Smooth muscle cell (in vitro differentiated cells): ENCODE measurements around the gene TMEM266. TPM values are rescaled to one million over a fixed set of nuclear protein-coding genes. Genes with fewer than 3 reads are reported as not detected.

Experiments
- DNase-seq: peaks from one replicate; lab custom pipeline; 2025; ENCODE audit not compliant: unreplicated experiment; lab: John Stamatoyannopoulos, UW
- H2AFZ ChIP-seq: fragments of 200-600 bp; sonication (generic); 2 replicates; pipeline ENCODE4 v1.6.0; 2016; ENCODE audit warnings: antibody characterized with exemption, low read depth, mild to moderate bottlenecking
- H3F3A ChIP-seq: fragments of 200-600 bp; sonication (generic); 2 replicates; pipeline ENCODE4 v1.6.0; 2017; ENCODE audit warnings: antibody characterized with exemption, low read depth
- H3K27ac ChIP-seq: fragments of 200-600 bp; sonication (generic); 2 replicates; pipeline ENCODE4 v1.5.1; 2016; ENCODE audit warnings: low read depth, mild to moderate bottlenecking
- H3K27me3 ChIP-seq: fragments of 200-600 bp; sonication (generic); 2 replicates; pipeline ENCODE4 v1.6.1; 2016; ENCODE audit warnings: low read depth, mild to moderate bottlenecking
- H3K36me3 ChIP-seq: fragments of 200-600 bp; sonication (generic); 2 replicates; pipeline ENCODE4 v1.5.1; 2016; ENCODE audit warnings: low read depth
- H3K4me1 ChIP-seq: fragments of 200-600 bp; sonication (generic); 2 replicates; pipeline ENCODE4 v1.5.1; 2016; ENCODE audit warnings: low read depth
- H3K4me2 ChIP-seq: fragments of 200-600 bp; sonication (generic); 2 replicates; pipeline ENCODE4 v1.6.0; 2016; ENCODE audit warnings: mild to moderate bottlenecking
- H3K4me3 ChIP-seq: fragments of 200-600 bp; sonication (generic); 2 replicates; pipeline ENCODE4 v1.5.1; 2016; ENCODE audit warnings: mild to moderate bottlenecking
- H3K79me2 ChIP-seq: fragments of 200-600 bp; sonication (generic); 2 replicates; pipeline ENCODE4 v1.6.0; 2016; ENCODE audit warnings: low read depth, mild to moderate bottlenecking
- H3K9ac ChIP-seq: fragments of 200-600 bp; sonication (generic); 2 replicates; pipeline ENCODE4 v1.6.0; 2016; ENCODE audit warnings: low read depth
- H3K9me3 ChIP-seq: fragments of 200-600 bp; sonication (generic); replicated peaks from 2 replicates; pipeline ENCODE4 v1.5.1; 2016; ENCODE audit warnings: low read depth
- H4K20me1 ChIP-seq: fragments of 200-600 bp; sonication (generic); 2 replicates; pipeline ENCODE4 v1.6.0; 2016; ENCODE audit warnings: low read depth
- CTCF ChIP-seq: fragments of 200-600 bp; sonication (generic); IDR thresholded peaks from 2 replicates; pipeline ENCODE4 v1.5.1; 2017; ENCODE audit warnings: borderline replicate concordance, mild to moderate bottlenecking, antibody characterized with exemption; ENCODE audit not compliant: insufficient read depth, poor library complexity, severe bottlenecking
- WGBS: methylation state at CpG from one replicate; pipeline ENCODE4 v1.1.7; 2016; ENCODE audit warnings: low lambda C conversion rate; 5-methylcytosine and 5-hydroxymethylcytosine counted together
- polyA plus RNA-seq: library from polyadenylated mRNA; unstranded; fragments of >200 nt; fragmentation: Nextera tagmentation; extraction: Ambion mirVana; gene quantifications from 2 replicates; pipeline ENCODE4 v1.2.1, GENCODE V29; 2016
- total RNA-seq: library from RNA; depleted of rRNA; stranded (reverse); fragments of >200 nt; gene quantifications from 2 replicates; pipeline ENCODE4 v1.2.3, GENCODE V29; 2014

The TMEM266 gene
- total and polyA plus RNA-seq, 2 experiments from 2014 or later: 0.27 TPM; not detected in 1

DNA sequence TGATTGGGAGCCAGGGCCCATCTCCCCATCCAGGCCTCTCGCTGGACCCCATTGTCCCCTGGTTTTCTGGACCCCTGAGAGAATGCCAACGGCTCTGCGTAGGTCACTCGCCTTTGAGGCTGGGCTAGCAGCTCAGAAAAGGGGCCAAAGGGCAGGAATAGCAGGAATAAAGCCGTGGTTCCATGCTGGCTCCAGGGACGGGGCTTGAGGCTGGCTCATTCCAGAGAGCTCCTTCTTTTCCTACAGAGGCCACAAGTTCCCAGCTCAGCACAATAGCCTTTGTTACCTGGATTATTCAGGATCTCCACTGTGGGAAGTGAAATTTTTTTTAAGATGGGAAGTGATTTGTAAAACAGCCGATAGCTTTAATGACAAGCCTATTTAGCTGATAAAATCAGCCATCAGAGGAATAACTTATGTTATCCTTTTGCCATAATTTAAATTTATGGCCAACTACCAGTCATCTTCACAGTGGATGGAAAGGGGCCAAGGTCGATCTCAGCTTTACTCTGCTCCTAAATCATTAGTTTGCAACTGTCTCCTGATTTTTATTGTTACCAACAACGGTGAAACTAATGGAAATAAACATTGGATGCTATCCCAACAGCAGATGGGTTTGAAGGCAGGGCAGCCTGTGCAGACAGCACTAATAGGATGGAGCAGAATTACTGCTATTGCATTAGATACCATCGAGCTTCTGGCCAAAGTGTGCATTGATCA, 124.3 kb downstream of the TMEM266 start:
- Histone ChIP-seq H3K36me3 (no peaks in the 10 kb centered on the region), H3K4me1 (peaks cover 7% of the 10 kb centered on the region), H3K27ac (no peak overlapping the region), H3K79me2 (no peaks in the 10 kb centered on the region), H4K20me1 (no peaks in the 10 kb centered on the region), H3K9me3 (no peaks in the 10 kb centered on the region), H3K4me3 (no peak overlapping the region), H3K9ac (no peak overlapping the region), H2AFZ (no peak overlapping the region), H3F3A (no peaks in the 10 kb centered on the region), H3K4me2 (no peak overlapping the region), H3K27me3 (no peaks in the 10 kb centered on the region)
- DNase-seq: no peak
- TF ChIP-seq CTCF: no peak
- WGBS: 83% methylated on average over 10 of the region's 10 CpGs

GRCh38 chr15:76184650-76185035, 124.9 kb downstream of the TMEM266 start:
- H3K4me2 ChIP-seq: no peak overlapping the region
- 70% methylated on average over 13 of the region's 13 CpGs for WGBS
- no peak for DNase-seq
- H3K79me2 ChIP-seq: no peaks in the 10 kb centered on the region
- H3F3A ChIP-seq: no peaks in the 10 kb centered on the region
- peaks cover 7% of the 10 kb centered on the region for H3K4me1 ChIP-seq
- no peak for TF ChIP-seq CTCF
- H3K9me3 ChIP-seq: no peaks in the 10 kb centered on the region
- H3K36me3 ChIP-seq: no peaks in the 10 kb centered on the region
- no peak overlapping the region for H3K4me3 ChIP-seq
- H4K20me1 ChIP-seq: no peaks in the 10 kb centered on the region
- no peak overlapping the region for H3K9ac ChIP-seq
- H3K27ac ChIP-seq: no peak overlapping the region
- peaks cover under 1% of the 10 kb centered on the region for H3K27me3 ChIP-seq
- no peak overlapping the region for H2AFZ ChIP-seq

DNA sequence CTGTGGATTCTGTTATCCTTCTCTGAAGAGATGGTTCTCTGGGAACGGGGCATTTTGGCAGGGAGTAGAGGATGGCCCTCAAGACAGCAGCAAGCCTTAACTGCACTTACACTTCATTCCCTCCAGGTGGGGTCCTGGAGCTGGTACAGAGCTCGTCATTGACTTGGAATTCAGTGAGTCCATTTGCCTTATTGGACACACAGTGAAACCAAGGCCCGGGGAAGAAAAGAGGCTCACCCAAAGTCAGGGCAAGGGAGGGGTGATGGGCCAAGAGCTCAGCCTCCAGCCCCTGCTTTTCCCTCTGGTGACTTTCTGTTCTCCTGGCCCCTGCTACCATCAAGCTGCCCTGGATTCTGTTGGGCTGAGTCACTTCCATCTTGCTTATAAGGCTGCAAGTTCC, 125.9 kb downstream of the TMEM266 start:
- Histone ChIP-seq H3K9ac (no peak overlapping the region), H3K4me2 (peak overlapping the region; percentile 12), H3K27ac (no peak overlapping the region), H3K4me3 (no peak overlapping the region), H3K27me3 (peaks cover 6% of the 10 kb centered on the region), H4K20me1 (no peaks in the 10 kb centered on the region), H3K79me2 (no peaks in the 10 kb centered on the region), H3K36me3 (no peaks in the 10 kb centered on the region), H3K9me3 (no peaks in the 10 kb centered on the region), H3K4me1 (peaks cover 7% of the 10 kb centered on the region), H2AFZ (no peak overlapping the region), H3F3A (no peaks in the 10 kb centered on the region)
- DNase-seq: no peak
- 50% methylated on average over 3 of the region's 3 CpGs for WGBS
- peak; percentile 55 for TF ChIP-seq CTCF

GRCh38 chr15:76187163-76187562, 127.4 kb downstream of the TMEM266 start:
- H3K79me2 ChIP-seq: no peaks in the 10 kb centered on the region
- no peaks in the 10 kb centered on the region for H3F3A ChIP-seq
- no peaks in the 10 kb centered on the region for H3K36me3 ChIP-seq
- DNase-seq: no peak
- H3K4me1 ChIP-seq: peaks cover 7% of the 10 kb centered on the region
- H2AFZ ChIP-seq: no peak overlapping the region
- no peak overlapping the region for H3K4me3 ChIP-seq
- no peaks in the 10 kb centered on the region for H4K20me1 ChIP-seq
- H3K27ac ChIP-seq: no peak overlapping the region
- peaks cover 6% of the 10 kb centered on the region for H3K27me3 ChIP-seq
- 74% methylated on average over 4 of the region's 4 CpGs for WGBS
- H3K9ac ChIP-seq: no peak overlapping the region
- H3K4me2 ChIP-seq: no peak overlapping the region
- no peak for TF ChIP-seq CTCF
- no peaks in the 10 kb centered on the region for H3K9me3 ChIP-seq
